Measurements from ENCODE around the gene PKIG. TPM values are rescaled to one million over a fixed set of nuclear protein-coding genes. Genes with fewer than 3 reads are reported as not detected.

The PKIG gene
- total RNA-seq: 8.4 and 15.0 TPM in 2 replicates

GRCh38 chr20:44582311-44583025, at the start of gene PKIG:
Gene PKIG, plus strand, starts transcription at chr20:44582579. Its CDS starts 31,978 bp downstream, at chr20:44614557.
- Histone ChIP-seq H3K36me3 (ENCODE audit: control insufficient read depth, insufficient read depth, low read length) (no peaks in the 10 kb centered on the region), H3K4me3 (ENCODE audit: low read depth, low read length) (no peak within 1 kb of the TSS), H3K27me3 (ENCODE audit: control insufficient read depth, insufficient read depth, low read length) (no peaks in the 10 kb centered on the region)
- FAIRE-seq: no peak
- TF ChIP-seq, protein P1, sequence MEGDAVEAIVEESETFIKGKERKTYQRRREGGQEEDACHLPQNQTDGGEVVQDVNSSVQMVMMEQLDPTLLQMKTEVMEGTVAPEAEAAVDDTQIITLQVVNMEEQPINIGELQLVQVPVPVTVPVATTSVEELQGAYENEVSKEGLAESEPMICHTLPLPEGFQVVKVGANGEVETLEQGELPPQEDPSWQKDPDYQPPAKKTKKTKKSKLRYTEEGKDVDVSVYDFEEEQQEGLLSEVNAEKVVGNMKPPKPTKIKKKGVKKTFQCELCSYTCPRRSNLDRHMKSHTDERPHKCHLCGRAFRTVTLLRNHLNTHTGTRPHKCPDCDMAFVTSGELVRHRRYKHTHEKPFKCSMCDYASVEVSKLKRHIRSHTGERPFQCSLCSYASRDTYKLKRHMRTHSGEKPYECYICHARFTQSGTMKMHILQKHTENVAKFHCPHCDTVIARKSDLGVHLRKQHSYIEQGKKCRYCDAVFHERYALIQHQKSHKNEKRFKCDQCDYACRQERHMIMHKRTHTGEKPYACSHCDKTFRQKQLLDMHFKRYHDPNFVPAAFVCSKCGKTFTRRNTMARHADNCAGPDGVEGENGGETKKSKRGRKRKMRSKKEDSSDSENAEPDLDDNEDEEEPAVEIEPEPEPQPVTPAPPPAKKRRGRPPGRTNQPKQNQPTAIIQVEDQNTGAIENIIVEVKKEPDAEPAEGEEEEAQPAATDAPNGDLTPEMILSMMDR (IDR thresholded peaks at IDR 0.05; ENCODE audit: insufficient read depth, low read length, severe bottlenecking): no peak
- DNase-seq (ENCODE audit: low read depth): peak; percentile 58

- no peak overlapping the region for H3K4me3 ChIP-seq (ENCODE audit: low read depth, low read length)
- TF ChIP-seq, protein P1 (IDR thresholded peaks at IDR 0.05; ENCODE audit: insufficient read depth, low read length, severe bottlenecking): no peak
- DNase-seq (ENCODE audit: low read depth) (no peak), FAIRE-seq (no peak)
- H3K36me3 ChIP-seq (ENCODE audit: control insufficient read depth, insufficient read depth, low read length): no peaks in the 10 kb centered on the region
- no peaks in the 10 kb centered on the region for H3K27me3 ChIP-seq (ENCODE audit: control insufficient read depth, insufficient read depth, low read length)
These were observed 49.4 kb upstream of the PKIG start for GRCh38 chr20:44532981-44533331.

- TF ChIP-seq, protein P1 (IDR thresholded peaks at IDR 0.05; ENCODE audit: insufficient read depth, low read length, severe bottlenecking): no peak
- DNase-seq (ENCODE audit: low read depth) (no peak), FAIRE-seq (no peak)
- H3K27me3 ChIP-seq (ENCODE audit: control insufficient read depth, insufficient read depth, low read length): no peaks in the 10 kb centered on the region
- H3K36me3 ChIP-seq (ENCODE audit: control insufficient read depth, insufficient read depth, low read length): no peaks in the 10 kb centered on the region
- no peak overlapping the region for H3K4me3 ChIP-seq (ENCODE audit: low read depth, low read length)
These were observed 48.5 kb upstream of the PKIG start for GRCh38 chr20:44533928-44534327.

DNA sequence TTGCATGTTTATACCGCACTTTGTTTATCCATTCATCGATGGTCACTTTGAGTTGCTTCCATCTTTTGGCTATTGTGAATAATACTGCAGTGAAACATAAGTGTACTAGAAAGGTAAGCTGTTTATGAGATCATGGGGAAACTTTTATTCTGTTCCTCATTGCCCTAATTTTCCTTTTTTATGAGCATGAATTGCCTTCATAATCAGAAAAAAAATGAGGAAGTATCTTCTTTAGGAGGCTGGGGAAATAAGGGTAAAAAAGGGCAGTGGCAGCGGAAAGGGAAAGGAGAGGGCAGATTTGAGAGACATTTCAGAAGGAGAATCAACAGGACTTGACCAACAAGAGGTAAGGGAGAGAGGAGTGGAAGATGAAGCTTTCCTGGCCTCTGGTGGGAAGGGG, 46.2 kb upstream of the PKIG start:
- Histone ChIP-seq H3K4me3 (ENCODE audit: low read depth, low read length) (no peak overlapping the region), H3K27me3 (ENCODE audit: control insufficient read depth, insufficient read depth, low read length) (no peaks in the 10 kb centered on the region), H3K36me3 (ENCODE audit: control insufficient read depth, insufficient read depth, low read length) (no peaks in the 10 kb centered on the region)
- DNase-seq (ENCODE audit: low read depth) (no peak), FAIRE-seq (no peak)
- TF ChIP-seq, protein P1 (IDR thresholded peaks at IDR 0.05; ENCODE audit: insufficient read depth, low read length, severe bottlenecking): no peak

DNA sequence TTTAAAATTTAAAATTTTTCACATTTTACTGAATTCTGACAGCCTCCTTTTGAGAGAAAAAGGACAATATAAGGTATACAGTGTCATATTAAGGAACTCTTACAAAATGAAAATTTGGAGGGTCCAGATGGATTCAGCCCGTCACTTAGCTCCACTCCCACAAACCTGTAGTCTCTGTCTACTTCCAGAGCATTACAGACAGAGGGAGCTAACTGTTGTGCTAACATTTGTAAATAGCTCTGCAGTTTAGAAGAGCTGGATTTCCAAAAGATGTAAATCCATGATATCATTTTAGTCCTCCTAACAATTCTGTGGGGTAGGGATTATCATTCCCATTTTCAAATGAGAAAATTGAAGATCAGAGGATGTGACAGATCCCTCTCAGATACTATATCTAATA, 44.4 kb upstream of the PKIG start:
- no peak for DNase-seq (ENCODE audit: low read depth)
- no peaks in the 10 kb centered on the region for H3K36me3 ChIP-seq (ENCODE audit: control insufficient read depth, insufficient read depth, low read length)
- TF ChIP-seq, protein P1 (IDR thresholded peaks at IDR 0.05; ENCODE audit: insufficient read depth, low read length, severe bottlenecking): no peak
- no peak for FAIRE-seq
- H3K4me3 ChIP-seq (ENCODE audit: low read depth, low read length): no peak overlapping the region
- H3K27me3 ChIP-seq (ENCODE audit: control insufficient read depth, insufficient read depth, low read length): no peaks in the 10 kb centered on the region

DNA sequence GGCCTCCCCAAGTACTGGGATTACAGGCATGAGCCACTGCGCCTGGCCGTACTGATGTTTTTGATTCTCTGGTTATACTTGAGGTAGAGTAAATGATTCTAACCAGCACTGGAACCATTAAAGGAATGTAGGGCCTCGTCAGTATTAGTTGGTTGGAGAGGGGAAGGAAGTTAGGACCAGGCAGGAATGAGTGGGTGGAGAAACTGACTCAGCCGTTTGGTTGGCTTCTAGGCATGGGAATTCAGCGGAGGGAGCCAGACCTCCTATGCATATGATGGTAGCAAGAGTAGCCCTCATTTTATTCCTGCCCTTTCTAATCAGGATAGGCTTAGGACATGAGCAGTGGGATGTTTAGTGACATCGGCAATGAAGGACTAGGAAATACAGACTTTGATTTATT, 41.5 kb upstream of the PKIG start:
- no peaks in the 10 kb centered on the region for H3K27me3 ChIP-seq (ENCODE audit: control insufficient read depth, insufficient read depth, low read length)
- no peaks in the 10 kb centered on the region for H3K36me3 ChIP-seq (ENCODE audit: control insufficient read depth, insufficient read depth, low read length)
- no peak for FAIRE-seq
- no peak overlapping the region for H3K4me3 ChIP-seq (ENCODE audit: low read depth, low read length)
- DNase-seq (ENCODE audit: low read depth): peak; percentile 78
- TF ChIP-seq, protein P1 (IDR thresholded peaks at IDR 0.05; ENCODE audit: insufficient read depth, low read length, severe bottlenecking): no peak

All from bronchial epithelial cell (primary cell).